Stimulated activated CD4-positive, alpha-beta T cell treated with anti-CD3 and anti-CD28 coated beads, Interleukin-1b, Interleukin-23, amount 100 ng/mL, for 24 hours (primary cell): ENCODE results near the gene KCNK16.

Experiments used
- DNase-seq, 4 experiments: peaks; one replicate each; pipeline ENCODE4 v3.0.0-alpha.2; 2020; ENCODE audit warnings: low read depth in 4 of 4, low spot score in 1 of 4

The KCNK16 gene

DNA sequence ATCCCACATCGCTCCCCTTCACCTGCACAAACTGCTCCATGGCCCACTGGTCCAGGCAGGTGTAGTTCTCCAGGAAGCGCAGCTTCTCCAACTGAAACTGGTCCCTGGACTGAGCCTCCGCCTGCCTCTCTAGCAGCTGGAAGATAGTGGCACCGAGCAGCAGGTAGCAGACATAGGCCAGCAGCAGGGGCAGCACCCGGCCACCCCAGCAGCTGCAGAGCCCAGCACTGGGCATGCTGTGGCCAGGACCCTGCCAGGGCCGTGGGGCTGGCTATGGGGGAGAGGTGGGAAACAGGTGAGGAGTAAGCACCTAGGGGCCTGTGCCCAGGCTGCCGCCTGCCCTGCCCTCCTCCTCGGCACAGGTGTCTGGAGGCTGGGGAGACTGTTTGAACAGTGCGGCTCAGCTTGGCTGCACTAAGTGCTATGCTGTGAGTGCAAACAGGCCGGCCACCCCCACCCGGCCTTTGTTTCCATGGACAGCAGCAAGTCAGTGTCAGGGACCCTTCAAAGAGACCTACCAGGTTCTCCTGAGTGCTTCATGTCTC is at the start of gene KCNK16:
Gene KCNK16 (minus strand): TSS at position 397 of the 545 bp plus-strand sequence. CDS start 162 bp downstream, at position 235.
- no peak for DNase-seq

DNA sequence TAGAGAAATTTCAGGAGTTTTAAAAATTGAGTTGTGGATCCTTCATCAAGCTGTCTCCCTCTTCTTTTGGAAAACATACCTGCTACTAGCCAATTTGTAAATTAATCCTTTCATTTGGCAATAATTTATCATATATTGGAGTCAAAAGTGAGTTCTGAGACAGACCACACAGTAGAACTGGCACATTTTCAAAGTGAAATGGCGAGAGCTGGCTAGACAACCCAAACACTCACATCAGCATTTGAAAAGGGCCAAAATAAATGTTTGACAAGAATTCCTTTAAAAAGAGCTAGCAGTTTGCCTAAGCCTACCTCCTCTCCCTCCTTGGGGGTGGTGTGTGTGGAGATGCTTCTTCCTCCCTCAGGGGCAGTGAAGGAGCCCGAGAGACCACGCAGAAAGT is 47.9 kb upstream of the KCNK16 start:
- no peak for DNase-seq

DNA sequence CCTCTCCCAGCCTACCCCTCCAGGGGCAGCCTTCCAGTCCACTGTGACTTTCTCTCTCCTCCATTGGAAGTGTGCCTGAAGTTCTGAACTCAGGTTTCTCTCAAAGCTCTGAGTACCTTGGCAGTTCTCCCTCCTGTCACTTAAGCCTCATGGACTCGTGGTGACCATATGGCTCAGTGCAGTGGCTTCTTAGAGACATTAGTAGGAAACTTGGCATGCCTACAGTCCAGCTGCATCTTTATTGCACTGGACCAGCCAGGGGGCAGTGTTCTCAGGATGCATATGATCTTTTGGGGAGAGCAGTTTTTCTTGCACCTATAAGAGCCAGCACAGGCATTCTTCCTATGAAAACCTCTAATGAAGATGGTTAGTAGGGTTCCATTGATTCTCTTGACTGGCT is 47.5 kb upstream of the KCNK16 start:
- no peak for DNase-seq

DNA sequence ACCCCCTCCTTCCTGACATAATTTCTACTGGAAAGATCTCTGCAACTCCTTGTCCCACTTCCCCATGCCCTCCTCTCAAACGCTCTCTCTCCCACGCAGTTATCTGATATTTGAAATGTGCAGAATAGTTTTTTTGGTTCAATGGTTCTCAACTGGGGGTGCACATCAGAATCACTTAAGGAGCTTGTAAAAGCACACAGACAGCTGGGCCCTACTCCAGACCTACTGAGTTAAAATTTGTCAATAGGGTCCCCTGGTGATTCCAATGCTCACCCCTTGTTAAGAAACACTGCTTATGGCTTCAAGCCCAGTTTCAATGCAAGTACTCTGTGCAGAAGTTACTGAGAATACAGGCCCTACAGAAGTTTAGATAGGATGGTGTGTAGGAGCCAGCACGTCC is 45.2 kb upstream of the KCNK16 start:
- no peak for DNase-seq

DNA sequence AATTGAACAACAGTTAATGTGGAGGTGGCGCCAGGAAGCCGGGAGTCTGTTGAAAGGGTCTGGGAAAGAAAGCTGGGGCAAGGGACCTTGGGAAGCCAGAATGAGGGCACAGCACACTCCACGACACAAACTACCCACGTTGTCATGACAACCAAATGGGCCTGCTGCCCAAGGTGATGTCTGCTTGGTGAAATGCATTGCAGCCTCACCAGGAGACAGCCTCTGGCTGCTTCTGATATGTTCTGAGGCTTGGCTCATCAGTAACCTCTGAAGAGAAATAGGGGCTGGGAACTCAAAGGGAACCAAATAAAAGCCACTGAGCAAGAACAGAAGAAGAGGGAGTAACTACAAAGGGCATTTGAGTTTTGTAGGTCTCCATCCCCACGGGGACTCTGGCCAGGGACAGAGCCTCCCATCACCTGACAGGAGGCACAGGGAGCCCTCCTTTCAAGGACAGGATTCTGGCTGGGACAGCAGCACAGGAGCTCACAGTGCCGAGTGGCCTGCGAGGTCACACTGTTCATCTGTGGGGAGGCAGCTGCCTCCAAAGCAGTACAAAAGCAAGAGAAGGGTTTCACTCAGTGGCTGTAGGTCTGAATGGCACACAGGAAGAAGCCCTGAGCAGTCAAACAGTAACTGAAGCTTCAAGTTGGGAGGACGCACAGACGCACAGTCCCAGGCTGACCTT is 44.6 kb upstream of the KCNK16 start:
- DNase-seq, result no peak

DNA sequence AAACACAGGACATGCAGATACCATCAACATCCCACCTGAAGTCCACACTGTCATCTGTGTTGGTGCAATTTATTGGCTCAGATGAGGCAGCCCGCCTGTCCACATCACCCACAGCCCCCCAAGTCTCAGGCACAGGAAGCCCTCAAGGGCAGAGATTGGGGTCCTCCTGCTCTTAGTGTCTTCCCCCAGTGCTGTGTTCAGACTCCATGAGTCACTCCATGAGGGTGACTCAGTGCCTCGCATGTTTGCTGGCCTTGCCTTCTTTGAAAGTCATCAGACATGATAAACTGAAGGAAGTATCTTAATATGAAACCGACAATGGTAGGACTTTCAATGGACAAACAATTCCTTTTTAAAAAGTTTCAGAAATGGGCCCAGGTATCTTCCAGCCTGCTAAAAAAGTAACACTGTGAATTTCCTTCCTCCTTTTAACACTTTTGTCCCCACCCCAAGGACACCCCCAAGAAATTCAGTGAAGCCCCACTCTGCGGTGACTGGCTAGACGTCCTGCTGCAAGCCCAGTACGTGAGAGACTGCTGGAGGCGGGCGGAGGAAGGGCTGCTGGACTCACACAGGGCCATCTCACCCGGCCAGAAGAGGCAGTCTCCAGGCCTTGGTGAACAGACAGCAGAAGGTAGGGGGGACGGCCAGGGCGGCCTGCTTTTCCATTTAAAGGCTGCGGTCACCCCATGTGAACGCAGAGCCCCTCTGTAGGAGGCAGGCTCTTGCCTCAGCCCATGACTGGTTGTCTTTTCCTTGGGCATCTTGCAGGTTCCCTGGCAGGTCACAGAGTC is 43.0 kb upstream of the KCNK16 start:
- DNase-seq, result no peak

DNA sequence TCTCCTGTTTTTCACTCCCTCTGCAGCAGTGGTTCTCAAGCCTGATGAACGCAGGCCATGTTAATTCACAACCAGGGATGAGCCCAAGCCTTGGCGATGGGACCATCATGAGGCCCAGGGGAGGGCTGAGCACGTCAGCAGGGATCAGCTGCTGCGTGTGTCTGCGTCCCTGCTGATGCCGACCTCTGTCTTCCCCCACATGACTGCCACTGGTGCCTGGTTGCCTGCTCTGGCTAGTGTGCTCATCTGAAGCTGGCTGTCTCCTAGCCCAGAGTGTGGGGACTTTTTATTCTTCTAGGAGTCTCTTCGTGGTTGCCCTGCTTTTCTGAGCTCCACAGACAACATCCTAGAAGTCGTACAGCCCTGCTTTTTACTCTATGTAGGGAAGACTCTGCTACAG is 40.8 kb upstream of the KCNK16 start:
- DNase-seq, result no peak

DNA sequence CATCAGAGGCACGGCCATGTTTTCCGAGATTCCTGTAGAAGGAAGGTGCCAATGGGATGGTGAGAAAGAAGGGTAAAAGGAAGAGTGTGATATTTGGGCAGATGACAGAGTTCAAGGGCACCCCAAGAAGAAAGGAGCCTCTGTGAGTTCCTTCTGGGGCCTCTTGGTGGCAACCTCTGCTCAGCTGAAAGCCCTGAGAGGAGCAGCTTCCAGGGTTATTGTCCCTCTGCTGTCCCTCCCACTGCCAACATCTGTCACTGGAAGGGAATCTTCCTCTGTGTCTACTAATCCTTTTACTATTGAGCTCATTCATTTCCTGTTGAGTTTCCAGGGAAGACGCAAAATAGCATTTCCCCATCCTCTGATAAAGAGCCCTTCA is 40.0 kb upstream of the KCNK16 start:
- DNase-seq, result no peak

DNA sequence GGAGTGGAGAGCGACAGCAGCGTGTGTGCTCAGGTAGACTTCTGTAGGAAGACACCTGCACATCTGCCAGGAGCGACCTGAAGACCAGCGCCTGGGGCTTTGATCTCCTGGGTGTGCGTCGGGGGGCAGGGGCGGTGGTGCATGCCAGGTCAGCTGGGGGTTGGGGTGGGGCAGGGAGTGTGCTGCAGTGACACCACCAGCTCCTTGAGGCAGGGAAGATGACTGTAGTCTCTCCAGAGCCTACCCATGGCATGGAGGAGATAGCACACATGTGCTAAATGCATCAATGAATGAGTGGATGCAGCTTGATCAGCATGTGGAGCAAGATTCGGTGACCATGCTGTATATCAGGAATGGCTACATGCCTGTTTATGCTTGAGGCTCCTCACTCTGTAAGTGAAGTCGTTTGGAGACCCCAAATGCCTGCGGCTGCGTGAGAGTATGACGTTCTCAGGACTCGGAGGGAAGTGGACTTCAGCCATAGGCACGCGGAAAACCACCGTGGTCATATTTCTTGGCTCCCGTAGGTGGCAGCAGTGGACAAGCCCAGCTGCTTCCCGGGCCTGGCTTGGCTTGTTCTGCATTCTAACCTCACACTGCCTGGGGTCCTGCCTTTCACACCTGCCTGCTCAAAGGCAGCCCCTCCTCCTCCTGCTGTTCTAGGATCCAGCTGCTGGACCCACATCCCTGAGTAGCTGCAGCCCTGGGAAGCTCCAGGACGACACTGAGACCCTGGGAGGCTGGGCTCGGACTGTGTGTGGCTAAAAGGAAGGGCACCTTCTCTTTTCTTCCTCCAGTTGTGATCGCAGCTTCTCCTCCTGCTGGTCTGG is 39.4 kb upstream of the KCNK16 start:
- DNase-seq, result peak; percentile 11 to 36 (median 34)

DNA sequence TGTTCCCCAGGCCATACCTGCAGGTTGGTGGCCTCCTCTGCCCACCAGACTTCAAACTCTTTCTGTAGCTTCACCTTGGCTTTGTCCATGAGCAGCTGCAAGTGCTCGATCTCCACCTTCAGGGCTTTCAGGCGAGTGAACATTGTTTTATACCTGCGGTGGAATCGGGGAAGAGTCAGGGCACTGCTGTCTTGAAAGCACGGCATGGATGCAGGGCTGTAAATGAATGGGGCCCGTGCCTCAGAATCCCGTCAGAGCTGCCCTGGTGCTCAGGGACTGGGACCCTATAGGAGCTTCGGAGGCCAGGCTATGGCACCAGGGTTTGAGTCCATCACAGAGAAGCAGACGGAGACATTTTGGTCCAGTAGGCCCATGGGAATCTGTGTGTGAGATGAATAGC is 37.9 kb upstream of the KCNK16 start:
- DNase-seq, result no peak

DNA sequence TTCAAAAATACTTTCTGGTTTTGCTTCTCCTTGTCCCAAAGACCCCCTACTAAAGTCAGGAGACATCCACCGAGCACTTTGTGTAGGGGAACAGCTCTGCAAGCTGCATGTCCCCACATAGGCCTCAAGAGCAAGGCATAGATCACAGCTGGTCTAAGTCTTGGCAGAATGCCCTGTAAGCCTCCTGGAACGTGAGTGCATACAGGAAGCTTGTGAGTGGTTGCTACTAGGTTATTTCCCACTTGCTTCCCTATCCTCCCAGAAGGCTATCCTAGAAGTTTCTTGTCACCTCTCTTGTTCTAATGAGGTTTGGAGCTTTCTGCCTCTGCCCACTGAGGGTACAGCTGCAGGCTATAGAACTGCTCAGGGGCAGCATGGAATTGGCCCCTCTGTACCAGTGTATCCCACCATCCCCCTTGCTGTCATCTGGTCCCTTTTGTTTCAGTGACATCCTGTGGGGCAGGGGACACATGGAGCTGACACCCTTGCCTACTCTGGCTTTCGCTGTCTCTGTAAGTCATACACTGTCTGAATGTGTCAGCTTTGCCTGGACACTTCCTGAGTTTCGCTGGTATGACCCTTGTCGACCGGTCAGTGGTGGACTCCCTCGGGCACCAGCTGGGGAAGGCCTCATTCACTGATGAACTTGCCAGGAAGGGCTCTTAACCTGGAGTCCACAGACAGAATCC is 35.6 kb upstream of the KCNK16 start:
- DNase-seq, result no peak

DNA sequence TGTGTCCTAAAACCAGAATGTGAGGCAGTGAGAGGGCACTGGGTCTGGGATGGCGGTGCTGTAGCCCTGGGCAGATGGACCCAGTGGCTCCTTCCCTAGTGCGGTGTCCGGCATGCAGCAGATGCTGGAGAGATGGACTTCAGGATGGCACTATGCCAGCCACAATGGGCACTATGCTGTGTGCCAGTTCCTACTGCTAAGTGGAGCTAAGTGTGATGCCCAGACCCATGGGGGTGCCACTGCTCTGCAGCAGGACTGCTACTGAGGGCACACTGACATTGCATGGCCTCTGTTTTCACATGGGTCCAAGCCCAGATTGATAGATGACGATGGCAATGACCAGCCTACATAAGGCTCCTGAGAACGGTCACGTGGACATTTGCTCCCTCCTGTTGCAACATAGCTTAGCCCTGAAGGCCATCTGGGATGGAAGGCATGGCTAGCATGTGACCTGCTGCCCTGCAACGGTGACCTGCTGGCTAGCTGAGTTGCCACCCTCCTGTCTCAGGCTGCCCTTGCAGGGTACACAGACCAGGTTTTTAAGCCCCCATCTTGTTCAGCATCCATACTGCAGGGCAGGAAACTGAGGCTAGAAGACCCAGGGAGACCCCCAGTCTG is 31.3 kb upstream of the KCNK16 start:
- DNase-seq, result no peak

DNA sequence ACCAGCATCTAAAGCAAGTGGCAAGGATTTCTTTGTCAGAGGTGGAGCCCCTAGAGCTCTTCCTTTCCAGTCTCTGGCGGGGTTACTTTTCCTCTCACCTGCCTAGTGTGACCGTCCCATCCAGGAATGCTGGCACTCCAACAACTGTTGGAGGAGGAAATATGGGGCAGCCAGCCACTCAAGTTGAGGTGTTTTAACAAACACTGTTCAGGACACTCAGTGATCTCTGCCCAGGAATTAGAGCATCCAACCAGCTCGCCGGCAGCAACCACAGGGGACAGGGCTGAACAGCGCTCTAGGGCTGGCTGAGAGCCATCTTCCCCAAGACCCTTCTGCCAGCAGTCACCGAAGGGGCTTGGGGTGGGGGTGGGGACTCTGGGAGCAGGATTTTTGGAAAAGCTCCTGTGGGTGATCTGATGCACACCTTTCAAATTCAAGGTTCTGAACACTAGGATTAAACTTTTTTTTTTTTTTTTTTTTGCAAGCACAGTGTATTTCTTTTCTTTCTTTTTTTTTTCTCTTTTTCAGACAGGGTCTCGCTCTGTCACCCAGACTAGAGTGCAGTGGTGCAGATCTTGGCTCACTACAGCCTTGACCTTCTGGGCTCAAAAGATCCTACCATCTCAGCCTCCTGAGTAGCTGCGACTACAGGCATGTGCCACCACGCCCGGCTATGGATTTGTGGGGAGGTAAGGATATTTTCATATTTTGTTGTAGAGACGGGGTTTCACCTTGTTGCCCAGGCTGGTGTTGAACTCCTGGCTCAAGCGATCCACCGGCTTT is 28.4 kb upstream of the KCNK16 start:
- DNase-seq, result no peak

DNA sequence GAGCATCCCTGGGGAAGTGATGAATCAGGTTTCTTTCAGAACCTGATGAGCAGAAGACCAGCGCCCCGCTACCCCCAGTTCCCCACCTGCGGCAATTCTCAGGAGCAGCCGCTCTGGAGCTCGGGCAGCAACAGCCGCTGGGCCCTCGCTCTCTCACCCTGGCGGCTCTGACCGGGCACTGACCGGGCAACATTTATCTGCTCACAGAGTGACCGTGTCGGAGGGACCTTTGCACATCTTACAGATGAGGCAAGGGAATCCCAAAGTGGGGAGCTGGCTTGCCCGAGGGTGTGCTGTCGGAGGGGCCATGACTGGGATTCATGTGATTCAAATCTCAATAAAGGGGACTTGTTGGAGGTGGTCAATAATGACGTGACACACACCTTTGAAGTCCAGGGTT is 26.2 kb upstream of the KCNK16 start:
- DNase-seq, result no peak

DNA sequence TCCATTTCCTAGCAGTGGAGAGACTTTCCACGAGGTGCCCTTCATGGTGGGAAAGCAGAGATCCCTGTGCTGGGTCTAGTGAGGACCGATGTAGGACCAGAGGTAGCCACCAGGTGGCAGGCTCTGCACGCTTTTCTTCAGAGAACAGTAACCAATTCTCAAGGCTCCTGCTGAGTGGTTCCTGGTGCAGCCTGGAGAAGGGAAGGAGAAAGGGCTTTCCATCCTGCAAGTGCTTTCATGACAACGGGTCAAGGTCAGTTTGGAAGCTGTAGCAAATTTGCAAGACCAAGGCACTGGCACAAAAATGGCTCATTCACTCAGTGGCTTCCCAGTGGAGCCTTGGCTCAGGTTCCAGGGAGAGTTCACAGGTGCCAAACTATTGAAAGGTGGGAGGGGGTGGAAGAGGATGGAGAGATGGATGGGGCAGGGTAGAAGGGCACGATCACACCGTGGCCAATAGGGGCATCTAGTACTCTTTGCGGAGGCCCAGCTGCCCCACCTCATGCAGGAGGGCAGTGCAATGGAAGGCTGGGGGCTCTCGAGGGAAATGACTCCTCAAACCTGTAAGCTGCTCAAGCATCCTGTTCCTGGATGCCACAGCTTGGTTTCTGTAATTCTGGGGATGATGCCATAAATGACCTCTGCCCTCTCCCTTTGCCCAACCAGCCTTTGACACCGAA is 25.5 kb upstream of the KCNK16 start:
- DNase-seq, result peak; percentile 18 to 47 (median 31)

DNA sequence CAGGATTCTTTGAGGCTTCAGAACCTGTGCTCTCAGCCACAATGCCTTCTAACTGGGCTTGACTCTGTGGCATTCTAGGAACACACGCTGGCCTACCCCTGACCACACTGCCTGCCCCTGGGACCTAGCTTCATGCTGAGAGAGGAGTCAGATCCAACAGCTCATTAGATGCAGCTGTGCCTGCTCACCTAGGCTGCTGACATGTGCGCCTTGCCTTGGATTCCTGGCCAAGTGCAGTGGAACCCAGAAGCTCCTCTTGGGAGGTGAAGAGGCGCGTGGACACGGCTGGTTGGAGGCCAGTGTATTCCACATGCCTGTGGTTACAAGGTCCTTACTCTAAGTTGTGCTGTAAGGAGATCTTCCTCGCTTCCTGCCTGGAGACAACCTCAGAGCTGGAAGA is 24.7 kb upstream of the KCNK16 start:
- DNase-seq, result no peak

DNA sequence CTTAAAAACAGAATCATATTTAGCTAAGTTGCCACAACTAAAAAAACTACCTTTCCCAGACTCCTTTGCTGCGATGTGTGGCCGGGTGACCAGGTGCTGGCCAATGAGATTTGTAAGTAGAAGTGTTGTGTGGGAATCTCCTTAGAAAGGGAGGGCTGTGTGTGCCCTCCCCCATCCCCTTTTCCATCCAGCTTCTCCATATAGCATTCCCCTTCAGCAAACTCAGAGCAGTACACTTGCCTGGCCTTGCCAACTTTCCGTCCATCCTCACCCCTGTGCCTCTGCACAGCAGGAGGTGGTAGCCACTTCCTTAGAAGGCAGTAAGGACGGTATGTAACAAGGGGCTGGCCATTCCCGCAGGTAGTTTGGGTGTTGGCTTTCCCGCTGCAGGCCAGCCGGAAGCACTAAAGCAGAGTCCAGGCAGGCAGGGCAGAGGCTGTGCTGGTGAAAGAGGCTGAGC is 22.3 kb upstream of the KCNK16 start:
- no peak for DNase-seq

DNA sequence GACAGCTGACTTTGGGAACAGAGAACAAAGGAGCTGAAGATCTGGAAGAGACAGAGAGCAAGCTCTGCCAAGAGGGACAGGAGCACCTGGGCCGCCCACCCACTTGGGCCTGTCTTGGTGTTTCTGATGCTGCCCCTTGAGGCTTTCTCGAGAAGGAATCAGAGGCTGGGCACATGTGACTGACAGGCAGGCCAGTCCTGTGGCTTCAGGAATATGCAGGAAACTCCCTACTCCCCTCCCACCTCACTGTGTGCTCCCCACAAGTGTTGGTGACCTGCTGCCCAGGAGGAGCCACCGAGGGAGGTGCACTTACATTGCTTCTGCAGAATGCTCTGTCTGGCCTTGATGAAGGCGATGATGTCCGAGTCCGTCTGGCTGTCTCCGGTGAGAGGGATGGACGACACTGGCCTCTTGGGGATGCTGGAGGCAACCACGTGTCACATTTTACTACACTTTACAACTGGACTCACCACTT is 20.9 kb upstream of the KCNK16 start:
- no peak for DNase-seq
